Activated CD8-positive, alpha-beta memory T cell treated with anti-CD3 and anti-CD28 coated beads, Interleukin-2, amount 50 U/mL, for 4 hours (primary cell): ENCODE measurements around the gene TMEFF2.

Experiments used
- DNase-seq: peaks from one replicate; pipeline ENCODE4 v3.0.0-alpha.2; 2020

TMEFF2 gene

DNA sequence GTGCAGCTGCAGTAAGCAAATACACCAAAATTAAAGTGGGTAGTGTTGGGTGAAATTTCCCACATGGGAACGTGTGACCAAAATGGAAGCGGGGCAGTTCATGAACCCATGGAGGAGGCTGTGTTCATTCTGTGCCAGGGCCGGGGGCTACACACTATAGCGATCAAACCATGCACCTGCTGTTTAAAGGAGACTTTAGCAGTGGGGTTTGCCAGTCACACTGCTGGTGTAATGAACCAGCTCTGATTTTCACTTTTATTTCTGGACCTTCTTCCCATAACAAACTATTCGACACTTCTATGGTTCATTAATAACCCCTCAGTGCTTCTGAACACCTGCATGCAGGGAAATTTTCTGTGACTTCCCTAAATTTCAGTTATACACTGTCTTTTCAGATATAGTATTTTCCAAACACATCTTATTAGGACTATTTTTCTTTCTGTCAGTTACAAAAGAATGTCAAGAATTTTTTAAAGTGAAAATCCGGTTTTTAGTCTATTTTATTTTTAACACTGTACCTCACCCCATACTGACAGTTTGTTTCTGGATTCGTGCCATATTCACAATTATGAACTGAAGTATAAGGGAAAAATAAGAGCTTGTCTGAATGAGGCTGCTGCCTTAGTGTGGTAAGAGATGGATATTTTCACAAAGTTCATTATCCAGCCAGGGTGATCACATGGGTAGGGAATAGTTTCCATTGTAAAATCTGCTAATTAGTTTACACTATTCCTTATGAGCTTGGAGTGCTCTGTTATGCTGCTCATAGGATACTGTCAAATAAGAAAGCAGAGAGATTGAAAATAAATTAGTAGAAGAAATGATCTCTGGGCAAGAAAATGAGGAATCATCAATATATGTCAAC lies 236.5 kb downstream of the TMEFF2 start:
- no peak for DNase-seq

DNA sequence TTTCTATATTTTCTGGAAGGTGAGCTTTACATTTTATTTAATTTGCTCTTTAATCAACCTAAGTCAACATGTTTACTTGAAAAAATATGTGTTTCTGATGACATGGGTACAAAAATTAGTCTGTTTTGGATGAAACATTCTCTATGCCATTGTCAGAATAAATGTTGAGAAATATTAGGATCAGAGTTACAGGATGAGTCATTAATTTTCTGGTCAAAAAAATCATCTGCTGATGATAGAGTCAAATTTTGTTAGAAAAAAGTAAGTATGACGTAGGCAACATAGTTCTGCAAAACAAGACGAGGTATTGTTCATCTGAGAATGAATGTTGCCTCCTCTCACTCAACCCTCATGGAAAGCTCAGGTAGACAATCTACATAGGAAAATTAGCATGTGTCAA lies 240.3 kb downstream of the TMEFF2 start:
- DNase-seq, result no peak

DNA sequence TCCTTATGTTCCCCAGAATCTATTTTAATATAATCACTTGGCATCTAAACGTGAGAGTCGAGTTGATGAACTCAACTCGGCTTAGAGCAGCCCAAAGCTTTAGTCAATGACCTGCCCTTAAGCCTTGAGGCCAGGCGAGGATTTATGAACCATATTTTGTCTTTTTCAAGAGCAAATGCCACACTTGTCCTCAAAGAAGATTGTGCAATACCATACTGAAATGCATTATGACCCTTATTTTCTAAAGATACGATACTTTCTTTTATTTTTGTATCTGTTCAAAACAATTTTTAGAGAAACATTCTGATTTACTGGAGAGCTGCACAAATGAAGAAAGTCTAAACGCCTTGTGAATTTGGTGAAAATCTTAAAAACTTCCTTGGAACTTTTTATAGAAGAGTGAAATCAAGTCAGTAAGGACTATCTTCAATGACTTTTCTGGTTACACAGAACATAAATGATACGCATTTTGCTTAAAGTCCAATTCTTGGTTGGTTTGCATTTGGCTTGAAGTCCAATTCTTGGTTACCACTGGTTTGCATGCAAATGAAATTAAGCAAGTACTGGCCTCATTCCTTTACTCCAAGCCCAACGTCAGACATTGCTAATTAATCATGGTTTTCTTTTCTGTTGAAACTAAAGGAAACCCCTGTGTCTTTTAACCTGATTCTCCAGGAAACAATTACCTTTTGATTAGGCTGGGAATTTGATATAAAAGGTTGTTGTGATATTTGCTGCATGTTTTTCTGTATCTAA lies 242.0 kb downstream of the TMEFF2 start:
- DNase-seq, result no peak

DNA sequence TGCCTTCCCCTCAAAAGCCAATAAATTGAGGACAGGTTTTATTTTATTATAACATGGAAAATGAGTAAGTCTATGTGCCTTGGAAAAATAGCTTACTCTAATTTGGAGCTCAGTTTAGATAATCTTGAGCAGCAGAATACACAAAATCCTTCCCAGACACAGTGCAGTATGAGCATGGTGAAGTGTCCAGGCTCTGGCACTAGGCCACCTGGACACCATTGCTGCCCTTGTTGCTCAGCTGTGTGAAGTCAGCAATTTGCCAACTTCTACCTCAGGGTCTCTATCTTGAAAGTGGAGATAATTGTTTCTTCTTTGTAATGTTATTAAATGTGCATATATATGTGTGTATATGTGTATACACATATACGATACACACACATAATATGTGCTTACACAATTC lies 242.9 kb downstream of the TMEFF2 start:
- DNase-seq, result no peak

DNA sequence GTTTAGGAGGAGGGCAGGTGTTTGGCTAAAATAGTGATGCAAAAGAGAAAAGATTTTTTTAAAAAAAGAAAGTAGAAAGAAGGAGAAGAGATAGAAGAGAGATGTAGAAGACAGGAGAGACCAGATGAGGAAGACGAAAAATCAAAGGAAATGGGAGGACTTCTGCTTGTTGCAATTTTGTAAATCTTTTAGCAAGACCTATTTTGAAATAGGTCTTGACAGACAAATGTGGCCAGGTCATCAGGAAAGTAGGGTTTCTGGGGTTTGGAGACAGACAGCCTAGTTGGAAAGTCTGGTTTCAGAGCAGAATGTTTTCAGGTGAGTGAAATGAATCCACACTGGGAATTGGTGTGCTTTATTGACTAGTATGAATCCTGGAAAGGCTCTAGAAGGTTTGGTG lies 243.4 kb downstream of the TMEFF2 start:
- DNase-seq, result no peak

DNA sequence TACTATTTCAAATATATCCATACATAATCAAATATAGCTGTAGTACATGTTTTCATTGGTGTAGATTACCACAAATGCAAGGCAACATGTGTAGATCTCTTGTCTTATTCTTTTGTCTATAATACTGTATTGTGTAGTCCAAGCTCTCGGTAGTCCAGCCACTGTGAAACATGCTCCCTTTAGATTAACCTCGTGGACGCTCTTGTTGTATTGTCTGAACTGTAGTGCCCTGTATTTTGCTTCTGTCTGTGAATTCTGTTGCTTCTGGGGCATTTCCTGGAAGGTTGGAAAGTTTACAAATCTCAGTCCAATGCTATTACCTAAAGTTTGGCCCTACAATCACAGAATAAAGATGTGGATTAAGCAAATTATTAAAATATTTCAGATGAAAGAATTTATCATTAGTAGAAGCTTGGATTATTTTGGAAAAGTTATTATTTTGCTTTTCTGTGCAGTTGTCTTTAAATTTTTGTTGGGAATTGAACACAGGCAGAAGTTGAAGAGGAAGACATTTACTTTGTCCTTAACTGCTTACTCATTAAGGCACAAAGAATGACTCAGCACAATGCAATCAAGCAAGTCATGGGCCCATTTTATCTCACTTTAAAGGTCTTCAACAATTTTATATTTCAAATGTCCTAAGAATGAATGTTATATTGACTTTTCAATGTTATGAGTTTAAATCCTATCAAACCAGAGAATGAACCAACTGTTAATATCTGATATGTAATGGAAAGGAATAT lies 244.4 kb downstream of the TMEFF2 start:
- no peak for DNase-seq

DNA sequence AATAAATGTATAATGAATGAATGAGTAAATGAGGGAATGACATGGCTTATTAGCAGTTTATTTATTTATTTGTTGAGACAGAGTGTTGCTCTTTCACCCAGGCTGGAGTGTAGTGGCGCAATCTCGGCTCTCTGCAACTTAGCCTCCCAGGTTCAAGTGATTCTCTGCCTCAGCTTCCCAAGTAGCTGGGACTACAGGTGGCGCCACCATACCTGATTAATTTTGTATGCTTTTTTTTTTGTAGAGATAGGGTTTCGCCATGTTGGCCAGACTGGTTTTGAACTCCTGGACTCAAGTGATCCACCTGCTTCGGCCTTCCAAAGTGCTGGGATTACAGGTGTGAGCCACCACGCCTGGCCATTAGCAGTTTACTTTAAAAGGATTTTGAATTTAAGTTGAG lies 247.5 kb downstream of the TMEFF2 start:
- DNase-seq, result no peak

DNA sequence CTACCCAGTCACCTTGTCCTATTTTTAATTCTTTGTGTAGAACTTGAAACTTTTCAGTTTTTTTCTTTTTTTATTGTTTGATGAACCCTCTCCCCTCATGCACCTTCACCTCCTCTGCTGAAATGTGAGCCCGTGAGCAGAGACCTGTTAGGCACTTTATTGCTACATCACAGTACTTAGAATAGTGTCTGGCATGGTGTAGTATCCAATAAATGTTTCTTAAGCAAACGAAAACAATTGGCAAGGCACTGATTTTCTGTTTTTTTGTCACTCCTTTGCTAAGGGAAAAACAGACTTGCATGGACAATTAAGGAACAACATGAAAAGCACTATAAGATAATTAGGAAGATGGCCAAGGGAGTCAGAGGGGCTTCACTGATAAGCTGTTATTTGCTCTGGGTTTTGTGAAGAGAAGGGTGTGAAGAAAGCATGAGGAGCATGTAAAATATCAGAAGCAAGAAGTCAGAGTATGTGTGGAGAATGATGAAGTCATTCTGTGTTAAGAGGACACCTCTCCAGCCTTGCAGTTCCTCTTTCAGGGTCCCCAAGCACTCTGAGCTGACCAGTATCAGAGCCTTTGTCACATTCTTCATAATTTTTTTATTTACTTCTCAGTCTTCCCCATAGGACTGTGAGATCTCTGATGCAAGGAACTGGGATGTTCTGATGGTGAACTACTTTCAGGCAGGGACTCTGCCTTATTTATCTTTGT lies 248.1 kb downstream of the TMEFF2 start:
- DNase-seq, result no peak

DNA sequence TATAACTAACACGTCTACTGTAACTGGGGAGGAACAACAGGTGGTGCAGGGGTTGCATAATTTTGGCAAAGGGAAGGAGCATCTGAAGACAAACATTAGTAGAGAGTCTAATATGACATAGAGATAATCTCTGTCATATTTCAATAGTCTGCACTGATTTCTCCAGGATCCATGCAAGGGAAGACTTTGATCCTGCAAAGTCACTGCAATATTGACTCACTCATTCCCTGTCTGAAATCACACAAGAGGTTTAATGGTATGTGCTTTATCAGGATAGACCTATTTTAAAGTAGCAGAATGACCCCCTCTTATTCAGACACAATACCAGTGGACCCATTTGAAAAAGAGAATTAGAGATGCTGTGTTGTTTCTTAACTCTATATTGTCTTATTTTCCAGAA lies 249.1 kb downstream of the TMEFF2 start:
- no peak for DNase-seq

DNA sequence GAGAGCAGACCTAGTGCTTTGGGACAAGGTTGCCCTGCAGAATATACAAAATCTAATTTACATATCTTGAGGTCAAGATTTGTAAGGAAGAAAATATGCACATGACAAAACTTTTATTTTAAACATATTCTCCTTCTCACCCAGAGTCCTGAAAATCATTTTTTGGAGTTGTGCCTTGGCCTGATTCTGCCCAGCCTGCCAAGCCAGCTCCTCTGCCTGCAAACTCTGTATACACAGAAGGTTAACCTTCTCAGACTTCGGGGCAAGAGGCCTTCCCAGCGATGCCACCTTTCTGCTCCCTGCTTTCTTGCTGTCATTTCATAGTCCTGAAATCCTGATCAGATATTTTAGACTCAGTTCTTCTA lies 252.0 kb downstream of the TMEFF2 start:
- DNase-seq, result no peak

DNA sequence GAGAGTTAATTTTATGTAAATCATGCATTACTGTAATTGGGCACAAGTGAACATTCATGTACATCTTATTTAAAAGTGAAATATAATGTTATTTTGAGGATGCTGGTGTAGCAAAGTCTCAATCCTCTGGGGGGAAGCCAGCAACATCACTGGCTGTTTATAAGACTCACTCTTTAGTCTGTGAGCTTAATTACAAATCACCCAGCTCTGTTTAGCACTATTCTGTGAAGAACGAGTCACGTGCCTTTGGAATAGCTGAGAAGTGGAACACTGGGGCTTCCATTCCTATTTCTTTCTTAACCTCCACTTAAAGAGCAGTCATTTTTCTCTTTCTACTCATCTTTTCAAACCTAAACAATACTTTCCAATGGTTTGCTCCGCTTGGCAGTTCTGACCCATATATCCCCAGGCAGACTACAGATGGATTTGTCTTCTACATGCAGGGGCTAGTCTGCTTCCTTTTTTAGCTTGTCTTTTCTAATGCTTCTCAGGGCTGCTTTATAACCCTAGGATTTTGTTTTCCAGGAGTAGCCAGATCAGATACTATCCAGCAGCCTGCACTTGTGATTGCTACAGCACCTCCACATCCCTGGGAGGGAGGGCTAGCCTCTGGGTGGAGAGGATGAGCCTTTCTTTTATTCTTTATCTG lies 252.5 kb downstream of the TMEFF2 start:
- no peak for DNase-seq

DNA sequence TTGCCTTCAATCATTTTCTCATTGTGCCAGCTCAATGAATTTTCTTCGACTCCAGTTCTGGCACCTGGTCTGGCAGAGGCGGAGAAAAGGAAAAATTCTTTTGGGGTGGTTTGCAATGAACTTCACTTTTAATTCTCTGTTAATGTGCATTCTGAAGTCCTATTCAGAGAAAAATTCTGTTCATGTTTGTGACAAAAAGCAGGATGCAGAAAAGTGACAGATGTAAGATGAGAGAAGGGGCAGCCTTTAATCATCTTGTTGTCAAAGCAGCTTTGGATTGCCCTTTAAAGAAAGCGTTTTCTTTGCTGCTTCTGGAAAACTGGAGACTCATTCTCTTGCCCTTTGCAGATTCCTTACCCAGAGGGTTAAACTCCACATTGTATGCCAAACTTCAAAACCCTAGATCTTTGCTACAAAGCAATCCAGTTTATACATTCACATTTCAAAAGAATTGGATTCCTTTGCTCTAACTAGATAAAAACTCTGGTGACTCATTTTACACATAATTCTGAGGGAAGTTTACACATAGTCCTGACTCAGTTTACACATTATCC lies 253.3 kb downstream of the TMEFF2 start:
- no peak for DNase-seq

DNA sequence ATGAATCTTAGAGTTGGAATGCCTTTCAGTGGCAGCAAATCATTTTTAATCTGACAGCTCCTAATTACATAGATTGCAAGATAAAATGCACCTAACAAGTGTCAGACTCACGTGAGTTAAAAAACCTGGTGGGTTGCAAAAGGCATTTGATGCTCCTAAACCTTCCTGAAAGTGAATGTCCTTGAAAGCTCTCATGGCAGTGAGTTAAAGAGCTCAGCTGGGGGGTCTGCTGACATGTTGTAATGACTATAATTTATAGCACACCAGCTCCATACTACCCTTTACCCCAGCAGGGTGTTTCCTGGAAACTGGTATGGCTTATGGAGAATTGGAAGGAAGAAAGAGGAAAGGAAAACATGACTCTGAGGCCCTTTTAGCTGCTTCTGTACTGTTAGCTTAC lies 256.0 kb downstream of the TMEFF2 start:
- no peak for DNase-seq

DNA sequence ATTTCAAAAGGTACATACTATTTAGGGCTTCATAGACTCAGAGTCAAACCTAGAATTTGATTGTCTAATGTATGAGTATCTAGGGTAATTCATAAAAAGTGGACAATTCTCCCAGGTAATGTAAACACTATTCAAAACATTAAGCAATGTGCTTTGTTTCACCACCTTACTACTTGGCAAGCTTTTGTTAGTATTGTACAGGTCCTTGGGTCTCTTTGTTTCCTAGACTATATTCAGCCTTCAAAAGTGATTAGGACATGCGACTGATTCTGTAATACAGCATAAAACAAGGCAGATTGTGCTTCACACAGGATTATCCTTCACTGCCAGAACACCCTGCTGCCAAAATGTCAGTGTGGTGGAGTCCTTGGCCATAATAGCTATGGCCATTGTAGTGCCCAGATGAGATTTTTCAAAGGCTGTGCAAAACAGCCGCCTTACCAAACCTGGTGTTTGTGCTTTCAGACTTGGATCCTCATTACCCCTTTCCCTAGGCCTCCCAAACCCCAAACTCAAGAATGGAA lies 257.8 kb downstream of the TMEFF2 start:
- no peak for DNase-seq

DNA sequence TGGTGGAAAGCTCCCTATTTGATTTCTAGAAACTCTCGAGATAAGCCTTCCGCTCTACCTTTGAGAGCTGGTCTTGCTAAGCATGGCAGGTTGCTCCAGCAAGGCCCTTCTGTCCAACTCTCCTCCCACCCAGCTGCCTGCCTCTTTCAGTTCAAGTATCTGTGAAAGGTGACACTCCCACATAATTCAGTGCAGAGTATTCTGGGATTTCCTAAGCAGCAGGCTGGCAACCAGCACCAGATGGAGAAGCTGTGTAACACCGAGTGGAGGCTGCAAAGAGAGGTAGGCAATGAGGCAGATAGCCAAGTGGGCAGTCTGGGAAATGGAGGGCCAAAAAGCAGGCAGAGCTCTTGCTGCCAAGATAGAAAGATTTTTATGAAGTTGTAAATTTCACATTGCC lies 259.5 kb downstream of the TMEFF2 start:
- DNase-seq, result no peak

DNA sequence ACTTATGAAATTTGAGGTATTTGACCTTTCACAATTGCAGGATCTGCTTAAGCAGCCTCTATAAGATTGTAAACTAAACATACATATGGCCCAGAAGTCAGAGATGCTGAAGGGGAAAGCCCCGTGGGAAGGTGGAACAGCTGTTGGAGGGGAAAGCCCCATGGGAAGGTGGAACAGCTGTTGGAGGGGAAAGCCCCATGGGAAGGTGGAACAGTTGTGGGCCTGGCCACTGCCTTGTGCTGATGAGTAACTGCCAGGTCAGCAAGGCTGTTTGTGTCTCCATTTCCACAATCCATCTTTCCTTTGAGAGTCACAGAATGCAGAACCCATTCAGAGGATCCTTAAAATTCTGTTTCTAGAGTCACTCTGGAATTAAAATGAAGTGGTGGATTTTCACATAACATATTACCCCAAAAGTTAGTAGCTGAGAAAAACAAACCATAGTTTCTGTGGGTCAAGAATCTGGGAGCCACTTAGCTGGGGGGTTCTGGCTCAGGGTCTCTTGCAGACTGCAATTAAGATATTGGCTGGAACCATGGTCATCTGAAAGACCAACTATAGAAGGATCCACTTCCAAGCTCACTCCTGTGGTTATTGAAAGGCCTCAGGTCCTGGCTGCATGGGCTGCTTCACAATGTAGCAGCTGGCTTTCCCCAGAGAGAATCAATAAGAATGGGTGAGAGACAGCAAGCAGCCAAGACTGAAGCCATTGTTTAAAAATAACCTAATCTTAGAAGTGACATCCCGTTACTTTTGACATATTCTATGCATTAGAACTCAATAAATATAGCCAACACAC lies 261.2 kb downstream of the TMEFF2 start:
- DNase-seq, result no peak

DNA sequence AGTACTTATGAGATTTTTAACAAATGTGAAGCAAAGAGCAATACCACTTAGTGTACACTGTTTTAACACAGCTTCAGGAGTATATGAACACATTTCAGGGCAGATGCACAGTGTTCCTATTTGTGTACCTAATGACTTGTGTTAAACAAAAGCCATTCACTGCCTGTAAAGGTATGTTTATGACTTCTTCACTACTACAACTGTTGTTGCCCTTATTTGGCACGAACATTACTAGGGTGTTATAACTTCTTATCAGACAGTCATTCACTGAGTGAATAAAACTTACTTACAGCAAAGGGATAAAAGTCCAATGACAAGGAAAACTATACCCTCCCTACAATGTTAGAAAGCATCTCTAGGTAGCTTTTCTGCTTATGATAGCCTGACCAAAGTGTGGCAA lies 262.4 kb downstream of the TMEFF2 start:
- DNase-seq, result no peak

DNA sequence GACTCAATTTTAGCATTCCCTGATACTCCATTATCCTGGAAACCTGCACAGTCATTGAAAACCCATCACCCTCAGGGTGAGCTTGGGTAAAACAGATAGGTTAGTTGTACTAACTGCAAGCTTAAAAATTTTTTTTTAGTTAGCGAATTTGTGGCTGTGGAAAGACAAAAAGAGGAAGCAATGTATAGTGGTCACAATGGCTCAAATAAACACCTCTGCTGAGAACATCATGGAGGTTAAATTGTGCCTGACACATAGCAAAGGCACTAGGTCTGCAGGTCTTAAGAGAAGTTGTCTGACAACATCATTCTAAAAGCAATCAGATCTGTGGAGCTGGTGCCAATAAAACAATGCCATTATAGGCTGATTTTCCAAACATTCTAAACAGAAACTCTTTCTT lies 263.4 kb downstream of the TMEFF2 start:
- no peak for DNase-seq

DNA sequence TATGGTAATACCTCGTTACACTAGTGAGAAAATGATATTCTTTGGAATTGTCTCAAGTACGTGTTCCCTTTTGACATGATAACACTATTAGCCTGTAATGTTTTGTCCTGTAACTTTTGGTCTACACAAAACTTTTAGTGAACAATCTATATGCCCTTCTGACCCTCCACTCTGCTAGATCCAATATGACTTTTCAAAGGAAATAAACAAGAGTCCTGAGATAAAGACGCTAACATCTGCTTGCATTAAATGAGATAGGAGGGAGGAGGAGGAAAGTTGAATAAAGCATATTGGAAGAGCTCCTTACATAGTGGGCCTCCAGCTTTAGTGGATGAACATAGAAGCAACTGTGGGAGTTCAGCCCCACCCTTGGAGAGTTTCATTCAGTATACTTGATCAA lies 264.5 kb downstream of the TMEFF2 start:
- DNase-seq, result no peak

DNA sequence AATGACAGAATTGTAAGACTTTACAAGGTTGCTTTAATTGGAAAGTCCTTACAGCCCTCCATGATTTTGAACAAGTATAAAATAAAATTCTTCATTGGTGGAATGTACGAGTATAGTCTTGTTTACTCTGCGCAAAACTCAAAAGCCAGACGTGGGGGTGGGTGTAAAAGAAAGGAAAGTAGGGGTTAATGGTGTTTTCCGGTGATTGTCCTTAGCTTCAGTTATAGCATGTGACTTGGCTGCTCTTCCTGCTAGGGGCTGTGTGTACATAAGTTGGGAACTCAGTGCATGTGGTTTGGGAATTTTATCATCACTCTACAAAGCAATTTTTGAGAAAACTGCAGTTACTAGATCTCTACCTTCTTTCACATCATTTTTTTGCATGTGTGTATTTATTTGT lies 265.4 kb downstream of the TMEFF2 start:
- DNase-seq, result no peak

DNA sequence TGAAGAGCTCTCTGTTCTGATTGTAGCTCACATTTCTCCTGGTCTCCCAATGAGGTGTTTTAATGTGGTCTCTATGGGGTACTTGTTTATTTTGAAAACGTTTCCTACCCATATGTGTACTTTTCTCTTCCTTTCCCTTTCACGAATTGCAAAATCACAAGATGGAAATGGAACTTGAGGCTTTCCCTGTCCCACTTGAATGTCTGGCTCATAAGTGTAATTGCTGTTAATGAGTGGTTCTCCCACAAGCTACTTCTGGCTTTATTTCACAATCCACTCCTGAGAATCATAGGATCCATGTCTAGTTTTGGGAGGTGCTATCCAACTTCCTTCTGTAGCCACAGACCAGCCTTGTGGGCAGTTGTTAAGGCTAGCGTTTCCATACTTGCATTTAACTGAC lies 266.7 kb downstream of the TMEFF2 start:
- no peak for DNase-seq
